SK-N-SH (cell line): ENCODE data around the gene SLC6A3.

ENCODE experiments used
- ELF1 ChIP-seq: IDR thresholded peaks from 2 replicates; pipeline ENCODE4 v1.4.0; 2012
- EZH2phosphoT487 ChIP-seq: fragments of 200-600 bp; sonication (generic); IDR thresholded peaks from 2 replicates; pipeline ENCODE4 v1.6.1; 2017; ENCODE audit warnings: low read depth, mixed run types, mild to moderate bottlenecking, antibody characterized with exemption, moderate library complexity, borderline replicate concordance
- JUND ChIP-seq: IDR thresholded peaks from 2 replicates; pipeline ENCODE4 v1.4.0; 2012
- NRF1 ChIP-seq: IDR thresholded peaks from 2 replicates; pipeline ENCODE4 v1.6.1; 2012; ENCODE audit warnings: low read depth, mild to moderate bottlenecking, low read length
- POLR2AphosphoS5 ChIP-seq: IDR thresholded peaks from 2 replicates; pipeline ENCODE4 v1.6.1; 2012; ENCODE audit warnings: low read depth, low read length
- RAD21 ChIP-seq: IDR thresholded peaks from 2 replicates; pipeline ENCODE4 v1.6.1; 2012; ENCODE audit warnings: mild to moderate bottlenecking, low read length
- SIN3A ChIP-seq: IDR thresholded peaks from 2 replicates; pipeline ENCODE4 v1.6.1; 2012; ENCODE audit warnings: low read depth, mild to moderate bottlenecking, low read length, moderate library complexity, borderline replicate concordance
- TAF1 ChIP-seq: IDR thresholded peaks from 2 replicates; pipeline ENCODE4 v1.6.1; 2012; ENCODE audit warnings: low read depth, mild to moderate bottlenecking, low read length, moderate library complexity, borderline replicate concordance
- YY1 ChIP-seq: IDR thresholded peaks from 2 replicates; pipeline ENCODE4 v1.4.0; 2012; ENCODE audit warnings: low read depth, mild to moderate bottlenecking
- TF ChIP-seq, protein P1 (sequence below): fragments of 200-600 bp; sonication (generic); IDR thresholded peaks from 2 replicates; pipeline ENCODE4 v1.6.1; 2017; ENCODE audit warnings: antibody characterized with exemption, mild to moderate bottlenecking, moderate library complexity
- TF ChIP-seq, protein P2 (sequence below): IDR thresholded peaks from 2 replicates; pipeline ENCODE4 v1.6.1; 2012; ENCODE audit warnings: mild to moderate bottlenecking, low read depth, low read length, moderate library complexity
- TF ChIP-seq, protein P3 (sequence below): IDR thresholded peaks from 2 replicates; pipeline ENCODE4 v1.4.0; 2012; ENCODE audit warnings: low read depth, borderline replicate concordance
- TF ChIP-seq, protein P4 (sequence below): fragments of 150-350 bp; IDR thresholded peaks from 2 replicates; pipeline ENCODE4 v1.6.1; 2016; ENCODE audit warnings: mild to moderate bottlenecking, low read depth, low read length

DNA sequence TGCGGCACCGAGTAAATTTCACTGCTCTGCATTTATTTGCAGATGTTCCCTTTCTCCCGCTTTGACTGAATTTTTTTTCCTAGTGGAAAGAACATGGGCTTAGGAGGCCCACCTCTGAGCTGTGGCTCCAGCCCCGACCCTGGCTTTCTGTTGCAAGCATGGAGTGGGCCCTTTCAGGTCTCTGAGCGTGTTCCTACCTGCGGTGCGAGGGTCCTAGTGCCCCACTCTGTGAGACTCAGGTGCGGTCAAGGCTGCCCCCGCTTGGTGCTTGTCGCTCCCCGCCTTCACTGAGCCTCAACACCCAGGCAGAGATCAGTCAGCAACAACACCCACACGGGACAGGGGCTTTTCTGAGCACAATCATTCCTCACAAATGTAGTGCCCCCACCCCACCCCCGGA lies 32.0 kb downstream of the SLC6A3 start:
- TF ChIP-seq POLR2AphosphoS5, result no peak
- TF ChIP-seq, protein P1, sequence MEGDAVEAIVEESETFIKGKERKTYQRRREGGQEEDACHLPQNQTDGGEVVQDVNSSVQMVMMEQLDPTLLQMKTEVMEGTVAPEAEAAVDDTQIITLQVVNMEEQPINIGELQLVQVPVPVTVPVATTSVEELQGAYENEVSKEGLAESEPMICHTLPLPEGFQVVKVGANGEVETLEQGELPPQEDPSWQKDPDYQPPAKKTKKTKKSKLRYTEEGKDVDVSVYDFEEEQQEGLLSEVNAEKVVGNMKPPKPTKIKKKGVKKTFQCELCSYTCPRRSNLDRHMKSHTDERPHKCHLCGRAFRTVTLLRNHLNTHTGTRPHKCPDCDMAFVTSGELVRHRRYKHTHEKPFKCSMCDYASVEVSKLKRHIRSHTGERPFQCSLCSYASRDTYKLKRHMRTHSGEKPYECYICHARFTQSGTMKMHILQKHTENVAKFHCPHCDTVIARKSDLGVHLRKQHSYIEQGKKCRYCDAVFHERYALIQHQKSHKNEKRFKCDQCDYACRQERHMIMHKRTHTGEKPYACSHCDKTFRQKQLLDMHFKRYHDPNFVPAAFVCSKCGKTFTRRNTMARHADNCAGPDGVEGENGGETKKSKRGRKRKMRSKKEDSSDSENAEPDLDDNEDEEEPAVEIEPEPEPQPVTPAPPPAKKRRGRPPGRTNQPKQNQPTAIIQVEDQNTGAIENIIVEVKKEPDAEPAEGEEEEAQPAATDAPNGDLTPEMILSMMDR, result no peak
- no peak for TF ChIP-seq JUND
- no peak for TF ChIP-seq TAF1
- TF ChIP-seq, protein P2, sequence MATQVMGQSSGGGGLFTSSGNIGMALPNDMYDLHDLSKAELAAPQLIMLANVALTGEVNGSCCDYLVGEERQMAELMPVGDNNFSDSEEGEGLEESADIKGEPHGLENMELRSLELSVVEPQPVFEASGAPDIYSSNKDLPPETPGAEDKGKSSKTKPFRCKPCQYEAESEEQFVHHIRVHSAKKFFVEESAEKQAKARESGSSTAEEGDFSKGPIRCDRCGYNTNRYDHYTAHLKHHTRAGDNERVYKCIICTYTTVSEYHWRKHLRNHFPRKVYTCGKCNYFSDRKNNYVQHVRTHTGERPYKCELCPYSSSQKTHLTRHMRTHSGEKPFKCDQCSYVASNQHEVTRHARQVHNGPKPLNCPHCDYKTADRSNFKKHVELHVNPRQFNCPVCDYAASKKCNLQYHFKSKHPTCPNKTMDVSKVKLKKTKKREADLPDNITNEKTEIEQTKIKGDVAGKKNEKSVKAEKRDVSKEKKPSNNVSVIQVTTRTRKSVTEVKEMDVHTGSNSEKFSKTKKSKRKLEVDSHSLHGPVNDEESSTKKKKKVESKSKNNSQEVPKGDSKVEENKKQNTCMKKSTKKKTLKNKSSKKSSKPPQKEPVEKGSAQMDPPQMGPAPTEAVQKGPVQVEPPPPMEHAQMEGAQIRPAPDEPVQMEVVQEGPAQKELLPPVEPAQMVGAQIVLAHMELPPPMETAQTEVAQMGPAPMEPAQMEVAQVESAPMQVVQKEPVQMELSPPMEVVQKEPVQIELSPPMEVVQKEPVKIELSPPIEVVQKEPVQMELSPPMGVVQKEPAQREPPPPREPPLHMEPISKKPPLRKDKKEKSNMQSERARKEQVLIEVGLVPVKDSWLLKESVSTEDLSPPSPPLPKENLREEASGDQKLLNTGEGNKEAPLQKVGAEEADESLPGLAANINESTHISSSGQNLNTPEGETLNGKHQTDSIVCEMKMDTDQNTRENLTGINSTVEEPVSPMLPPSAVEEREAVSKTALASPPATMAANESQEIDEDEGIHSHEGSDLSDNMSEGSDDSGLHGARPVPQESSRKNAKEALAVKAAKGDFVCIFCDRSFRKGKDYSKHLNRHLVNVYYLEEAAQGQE, result no peak
- no peak for TF ChIP-seq SIN3A
- TF ChIP-seq ELF1, result no peak
- TF ChIP-seq, protein P3, sequence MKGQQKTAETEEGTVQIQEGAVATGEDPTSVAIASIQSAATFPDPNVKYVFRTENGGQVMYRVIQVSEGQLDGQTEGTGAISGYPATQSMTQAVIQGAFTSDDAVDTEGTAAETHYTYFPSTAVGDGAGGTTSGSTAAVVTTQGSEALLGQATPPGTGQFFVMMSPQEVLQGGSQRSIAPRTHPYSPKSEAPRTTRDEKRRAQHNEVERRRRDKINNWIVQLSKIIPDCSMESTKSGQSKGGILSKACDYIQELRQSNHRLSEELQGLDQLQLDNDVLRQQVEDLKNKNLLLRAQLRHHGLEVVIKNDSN, result no peak
- TF ChIP-seq RAD21, result no peak
- no peak for TF ChIP-seq YY1
- TF ChIP-seq EZH2phosphoT487, result no peak
- TF ChIP-seq NRF1, result no peak
- TF ChIP-seq, protein P4, sequence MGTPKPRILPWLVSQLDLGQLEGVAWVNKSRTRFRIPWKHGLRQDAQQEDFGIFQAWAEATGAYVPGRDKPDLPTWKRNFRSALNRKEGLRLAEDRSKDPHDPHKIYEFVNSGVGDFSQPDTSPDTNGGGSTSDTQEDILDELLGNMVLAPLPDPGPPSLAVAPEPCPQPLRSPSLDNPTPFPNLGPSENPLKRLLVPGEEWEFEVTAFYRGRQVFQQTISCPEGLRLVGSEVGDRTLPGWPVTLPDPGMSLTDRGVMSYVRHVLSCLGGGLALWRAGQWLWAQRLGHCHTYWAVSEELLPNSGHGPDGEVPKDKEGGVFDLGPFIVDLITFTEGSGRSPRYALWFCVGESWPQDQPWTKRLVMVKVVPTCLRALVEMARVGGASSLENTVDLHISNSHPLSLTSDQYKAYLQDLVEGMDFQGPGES, result no peak
